Adrenal gland (tissue), 12 donors: Measurements from ENCODE around the gene PTPN6. TPM values are rescaled to one million over a fixed set of nuclear protein-coding genes. Genes with fewer than 3 reads are reported as not detected.

ENCODE experiments used
- DNase-seq, 7 donors: peaks; one replicate each; pipeline ENCODE4 v3.0.0-alpha.2; 2019 to 2020
- H3K27ac ChIP-seq, 5 donors: fragments of 200-600 bp; sonication (generic) in 4 of 5; 1 replicate in 3 of 5; 2 replicates in 2 of 5; pipeline versions ENCODE4 v1.5.1 to v1.8.0; 2016 to 2020; ENCODE audit warnings: mild to moderate bottlenecking in 1 of 5
- H3K27me3 ChIP-seq: fragments of 200-600 bp; 2 replicates; pipeline ENCODE4 v1.8.0; 2021
- H3K36me3 ChIP-seq, 2 donors: fragments of 200-600 bp; replicated peaks in 1 of 2; 1 replicate in 1 of 2; 2 replicates in 1 of 2; pipeline versions ENCODE4 v1.5.1 to v1.8.0; 2018 to 2022
- H3K4me1 ChIP-seq, 2 donors: fragments of 200-600 bp; replicated peaks in 1 of 2; 1 replicate in 1 of 2; 2 replicates in 1 of 2; pipeline versions ENCODE4 v1.5.1 to v1.8.0; 2018 to 2021
- H3K4me3 ChIP-seq, 4 donors: fragments of 200-600 bp; sonication (generic) in 3 of 4; one replicate each; pipeline ENCODE4 v1.5.1; 2016 to 2018
- H3K9me3 ChIP-seq, 3 donors: fragments of 200-600 bp; sonication (generic) in 1 of 3; replicated peaks in 1 of 3; 1 replicate in 2 of 3; 2 replicates in 1 of 3; pipeline versions ENCODE4 v1.5.1 to v1.8.0; 2016 to 2021
- CTCF ChIP-seq, 6 experiments: fragments of 450-650 bp in 4 of 6; fragments of 200-600 bp in 2 of 6; sonication (generic) in 1 of 6; IDR thresholded peaks; 1 replicate in 5 of 6; 2 replicates in 1 of 6; pipeline versions ENCODE4 v1.5.1 to v1.8.0; 2016 to 2021; ENCODE audit warnings: antibody characterized with exemption in 6 of 6, mild to moderate bottlenecking in 2 of 6, moderate library complexity in 1 of 6
- POLR2A ChIP-seq, 2 donors: fragments of 450-650 bp; IDR thresholded peaks; one replicate each; pipeline ENCODE4 v1.6.1; 2017; ENCODE audit warnings: antibody characterized with exemption in 2 of 2, mild to moderate bottlenecking in 2 of 2, moderate library complexity in 1 of 2
- WGBS, 4 donors: extraction: QIAGEN DNeasy Blood & Tissue Kit in 2 of 4; methylation state at CpG; one replicate each; pipeline versions ENCODE4 v1.1.5 to v1.1.7; 2013 to 2017; 5-methylcytosine and 5-hydroxymethylcytosine counted together
- intact Hi-C, 2 donors: fragments of 100-400 bp; cut with DNase I; formaldehyde crosslinking; loops; one replicate each; pipeline versions ENCODE4 v1.14.1 to v1.15.0; 2022 to 2023
- polyA plus RNA-seq, 3 donors: library from polyadenylated mRNA; stranded (reverse); fragments of 200-250 nt in 2 of 3; fragments of 350-450 nt in 1 of 3; fragmentation: Illumina TruSeq in 1 of 3; extraction: RNeasy Lipid Tissue Mini Kit (QIAGEN cat#74804) in 1 of 3; gene quantifications; one replicate each; pipeline ENCODE4 v1.2.3, GENCODE V29; 2013 to 2014
- total RNA-seq, 9 donors: library from RNA; depleted of rRNA in 4 of 9; stranded (reverse); fragments of >200 nt in 4 of 9; fragments of 120-200 nt in 1 of 9; fragmentation: NEBNext Ultra II Directional in 1 of 9; extraction: Animal tissue kit (Norgen Biotek cat#: 25700) in 1 of 9; gene quantifications; one replicate each; pipeline versions ENCODE4 v1.1.0 to v1.2.4, GENCODE V29; 2013 to 2023
- donor health status: healthy with polysubstance abuse.
- donor health status: Bipolar disorder and iron deficiency.
- donor health status: DM: yes; HTN: yes; CAD: no.
- donor health status: DM: no; HTN: no; CAD: no.
- donor health status: DM: no; HTN: no; CAD: no.
- donor health status: DM: yes; HTN: yes; CAD: no.

Gene PTPN6
- total and polyA plus RNA-seq, 12 donors, result 24.5 to 204 (median 63.5) TPM

DNA sequence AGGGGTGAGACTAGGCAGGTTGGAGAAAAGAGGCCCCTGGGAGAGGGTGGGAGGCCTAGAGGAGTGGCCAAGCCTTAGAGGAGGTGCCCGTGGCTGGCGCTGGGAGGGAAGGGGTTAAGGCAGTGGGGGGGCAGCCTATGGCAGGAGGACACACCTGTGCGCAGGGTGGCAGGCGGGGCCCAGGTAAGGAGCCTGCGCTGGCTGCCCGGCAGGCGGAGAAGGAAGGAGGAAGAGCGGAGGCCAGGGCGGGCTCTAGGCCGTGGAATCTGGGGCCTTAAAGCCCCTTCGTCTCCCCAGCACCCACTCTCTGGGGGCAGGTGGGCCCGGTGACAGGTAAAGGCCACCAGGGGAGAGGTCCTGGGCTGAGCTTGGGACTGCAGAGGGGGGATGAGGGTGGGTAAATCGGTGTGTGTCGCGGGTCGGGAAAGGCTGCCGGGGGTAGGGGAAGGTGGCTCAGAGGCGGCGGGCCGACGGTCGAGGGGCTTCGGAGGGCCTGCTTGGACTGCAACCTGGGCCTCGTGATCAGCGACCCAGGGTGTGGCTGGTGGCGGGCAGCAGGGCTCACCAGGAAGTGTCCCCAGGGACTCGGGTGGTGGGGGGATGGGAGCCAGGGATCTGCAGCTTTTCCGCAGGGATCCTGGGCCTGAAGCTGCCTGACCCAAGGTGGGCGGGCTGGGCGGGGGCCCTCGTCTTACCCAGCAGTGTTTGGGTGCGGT lies 12.0 kb downstream of the PTPN6 start:
- DNase-seq, result peak in 4 of 7 donors; percentile 19 to 45 (median 37)
- peaks cover 0 to 30% of the 10 kb centered on the region in 2 donors for H3K36me3 ChIP-seq

DNA sequence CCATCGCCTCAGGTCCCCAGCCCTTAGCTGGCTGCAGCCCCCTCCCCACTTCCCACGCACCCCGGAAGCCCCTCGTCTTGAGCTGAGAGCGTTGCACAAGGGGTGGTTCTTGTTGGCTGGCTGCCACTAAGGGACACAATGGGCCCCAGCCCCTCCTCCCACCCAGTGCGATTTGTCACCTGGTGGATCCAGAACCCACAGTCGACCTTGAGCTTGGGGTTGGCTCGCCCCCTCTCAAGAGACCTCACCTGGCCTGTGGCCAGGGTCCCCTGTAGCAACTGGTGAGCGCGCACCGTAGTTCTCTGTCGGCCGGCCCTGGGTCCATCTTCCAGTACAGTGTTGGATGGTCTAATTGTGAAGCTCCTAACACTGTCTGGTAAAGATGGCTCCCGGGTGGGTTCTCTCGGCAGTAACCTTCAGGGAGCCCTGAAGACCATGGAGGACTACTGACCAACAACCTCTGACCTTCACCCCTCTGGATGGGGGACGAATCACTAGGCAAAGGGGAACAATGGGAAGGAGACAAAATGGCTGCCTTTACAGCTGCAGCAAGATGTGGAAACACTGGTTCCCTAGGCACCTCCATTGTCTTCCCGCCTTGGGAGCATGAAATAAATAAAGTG lies 12.7 kb downstream of the PTPN6 start:
- TF ChIP-seq POLR2A (IDR thresholded peaks at IDR 0.05) (no peak), CTCF (IDR thresholded peaks at IDR 0.05) (no peak)
- no peak overlapping the region for H3K4me3 ChIP-seq
- H3K27me3 ChIP-seq, result no peaks in the 10 kb centered on the region
- H3K9me3 ChIP-seq, result no peaks in the 10 kb centered on the region
- peak overlapping the region in 3 of 5 donors; percentile 86 to 93 (median 88) for H3K27ac ChIP-seq
- DNase-seq, result peak in 2 of 7 donors; percentile 43 to 62
- H3K36me3 ChIP-seq, result peaks cover 0 to 35% of the 10 kb centered on the region in 2 donors
- WGBS, 4 donors, result 60 to 83% (median 64%) methylated on average over 9 to 17 of the region's 17 CpGs
- intact Hi-C loops, result loop anchor here in 1 of 2 donors (10.0 kb wide), 1 partner anchor 151 kb away; no protein-coding TSS in a partner anchor
- peaks cover 28 to 41% of the 10 kb centered on the region in 2 donors for H3K4me1 ChIP-seq

More for the DNA sequence above, 12.0 kb downstream of the PTPN6 start:
- H3K27me3 ChIP-seq, result no peaks in the 10 kb centered on the region
- 80 to 90% (median 83%) methylated on average over 22 to 32 of the region's 32 CpGs for WGBS, 4 donors
- intact Hi-C loops, result loop anchor here in 1 of 2 donors (10.0 kb wide), 1 partner anchor 152 kb away; no protein-coding TSS in a partner anchor
- H3K9me3 ChIP-seq, result no peaks in the 10 kb centered on the region
- peak overlapping the region in 3 of 5 donors; percentile 18 to 94 (median 94) for H3K27ac ChIP-seq
- H3K4me3 ChIP-seq, result no peak overlapping the region
- TF ChIP-seq CTCF (IDR thresholded peaks at IDR 0.05) (no peak), POLR2A (IDR thresholded peaks at IDR 0.05) (no peak)
- peaks cover 24 to 42% of the 10 kb centered on the region in 2 donors for H3K4me1 ChIP-seq

DNA sequence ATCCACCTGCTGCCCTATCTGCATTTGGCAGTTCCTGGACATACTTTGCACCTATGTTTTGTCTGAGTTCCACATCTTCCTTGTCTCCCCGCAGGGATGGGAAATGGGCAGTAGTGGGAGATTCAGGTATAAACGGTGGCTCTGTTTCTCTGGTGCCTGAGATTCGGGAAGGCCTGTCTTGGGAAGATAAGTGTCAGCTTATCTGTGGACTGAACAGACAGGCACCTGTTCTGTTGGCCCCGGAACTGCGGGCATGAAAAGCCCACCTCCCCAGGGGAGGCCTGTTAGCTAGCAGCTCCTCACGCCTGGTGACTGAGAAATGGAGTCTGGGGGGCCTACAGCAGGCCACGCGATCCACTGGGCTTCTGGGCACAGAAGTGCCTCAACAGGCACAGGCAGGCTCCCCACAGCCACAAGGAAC lies 13.5 kb downstream of the PTPN6 start:
- TF ChIP-seq POLR2A (IDR thresholded peaks at IDR 0.05) (no peak), CTCF (IDR thresholded peaks at IDR 0.05) (no peak)
- H3K9me3 ChIP-seq, result no peaks in the 10 kb centered on the region
- H3K36me3 ChIP-seq, result peaks cover 0 to 35% of the 10 kb centered on the region in 2 donors
- H3K27me3 ChIP-seq, result no peaks in the 10 kb centered on the region
- intact Hi-C loops, result loop anchor here in 1 of 2 donors (10.0 kb wide), 1 partner anchor 150 kb away; no protein-coding TSS in a partner anchor
- peak overlapping the region in 4 of 5 donors; percentile 70 to 93 (median 87) for H3K27ac ChIP-seq
- no peak overlapping the region for H3K4me3 ChIP-seq
- WGBS, 4 donors, result 64 to 79% (median 68%) methylated on average over 5 to 8 of the region's 8 CpGs
- DNase-seq, result no peak
- peaks cover 35 to 45% of the 10 kb centered on the region in 2 donors for H3K4me1 ChIP-seq

- WGBS, 4 donors, result 13 to 17% (median 15%) methylated on average over 12 of the region's 12 CpGs
- Histone ChIP-seq H3K4me3 (no peak overlapping the region), H3K36me3 (peaks cover 0 to 35% of the 10 kb centered on the region in 2 donors), H3K27me3 (no peaks in the 10 kb centered on the region), H3K4me1 (peaks cover 39 to 42% of the 10 kb centered on the region in 2 donors), H3K27ac (peak overlapping the region; percentile 70 to 93 (median 86)), H3K9me3 (no peaks in the 10 kb centered on the region)
- TF ChIP-seq POLR2A (IDR thresholded peaks at IDR 0.05) (peak in 1 of 2 donors; percentile 71), CTCF (IDR thresholded peaks at IDR 0.05) (peak; percentile 91 to 97 (median 96))
- intact Hi-C loops, result loop anchor here in 1 of 2 donors (10.0 kb wide), 1 partner anchor 150 kb away; no protein-coding TSS in a partner anchor
- peak; percentile 93 to 95 (median 94) for DNase-seq
Observed at GRCh38 chr12:6965026-6965661, 14.0 kb downstream of the PTPN6 start.
